Left ventricle myocardium inferior (tissue), 1 donor: Measurements from ENCODE around the gene CDK5RAP3. TPM values are rescaled to one million over a fixed set of nuclear protein-coding genes. Genes with fewer than 3 reads are reported as not detected.
A peak's percentile ranks its signal among the peaks of the same experiment; 100 is the strongest.

Experiments
- DNase-seq: peaks from one replicate; pipeline ENCODE4 v3.0.0-alpha.2; 2020
- H3K27ac ChIP-seq: fragments of 200-600 bp; replicated peaks from 2 replicates; pipeline ENCODE4 v1.8.0; 2021
- H3K27me3 ChIP-seq: fragments of 200-600 bp; 2 replicates; pipeline ENCODE4 v1.8.0; 2021; ENCODE audit warnings: low read depth
- H3K36me3 ChIP-seq: fragments of 200-600 bp; 2 replicates; pipeline ENCODE4 v1.8.0; 2021
- H3K4me1 ChIP-seq: fragments of 200-600 bp; 2 replicates; pipeline ENCODE4 v1.8.0; 2021
- H3K4me3 ChIP-seq: fragments of 200-600 bp; 2 replicates; pipeline ENCODE4 v1.8.0; 2021; ENCODE audit warnings: mild to moderate bottlenecking, moderate library complexity
- H3K9me3 ChIP-seq: fragments of 200-600 bp; replicated peaks from 2 replicates; pipeline ENCODE4 v1.8.0; 2021
- CTCF ChIP-seq: fragments of 200-600 bp; IDR thresholded peaks from 2 replicates; pipeline ENCODE4 v1.8.0; 2021; ENCODE audit warnings: antibody characterized with exemption, mild to moderate bottlenecking, borderline replicate concordance
- intact Hi-C: fragments of 100-400 bp; cut with micrococcal nuclease; formaldehyde crosslinking; loops from one replicate; pipeline ENCODE4 v1.11.0; 2022
- total RNA-seq: library from RNA; stranded (reverse); fragmentation: NEBNext Ultra II Directional; extraction: Animal tissue kit (Norgen Biotek cat#: 25700); gene quantifications from one replicate; pipeline ENCODE4 v1.2.1, GENCODE V29; 2021
- donor health status: DM: no; HTN: yes; CAD: no; lungs with severe emphysema.

CDK5RAP3 gene
- total RNA-seq, 1 donor from 2014 or later: 50.1 TPM

- Histone ChIP-seq H3K4me1 (peaks cover 13% of the 10 kb centered on the region), H3K36me3 (no peaks in the 10 kb centered on the region), H3K9me3 (no peaks in the 10 kb centered on the region), H3K27ac (peak overlapping the region; percentile 61), H3K4me3 (no peak overlapping the region), H3K27me3 (no peaks in the 10 kb centered on the region)
- no peak for DNase-seq
- TF ChIP-seq CTCF: no peak
- intact Hi-C loops: no loop called here
These were observed 31.5 kb downstream of the CDK5RAP3 start for GRCh38 chr17:48002266-48002915.

DNA sequence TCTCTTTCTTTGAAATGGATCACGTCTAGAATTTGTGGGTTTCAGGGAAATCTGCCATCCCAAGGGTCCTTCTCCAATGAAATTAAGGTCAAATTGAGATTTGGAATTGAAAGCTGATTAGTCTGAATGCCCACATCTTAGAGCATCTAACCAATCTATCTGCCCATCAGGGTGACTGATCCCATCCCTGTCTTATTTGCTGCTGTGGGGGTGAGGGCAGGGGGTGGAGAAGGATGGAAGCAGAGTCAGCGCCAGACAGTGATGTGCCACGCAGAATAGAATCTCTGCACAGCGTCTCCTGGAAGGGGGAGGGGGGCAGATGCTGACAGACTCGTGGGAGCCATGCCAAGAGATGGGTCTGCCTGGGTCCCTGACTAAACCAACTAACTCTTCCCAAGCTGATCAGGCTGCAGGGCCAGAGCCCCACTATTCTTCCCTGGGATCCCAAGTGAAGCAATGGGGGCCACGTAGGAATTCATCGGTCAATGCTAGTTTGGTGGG, 32.1 kb downstream of the CDK5RAP3 start:
- H3K27ac ChIP-seq: peak overlapping the region; percentile 61
- H3K4me1 ChIP-seq: peaks cover 13% of the 10 kb centered on the region
- H3K36me3 ChIP-seq: no peaks in the 10 kb centered on the region
- H3K9me3 ChIP-seq: no peaks in the 10 kb centered on the region
- no peak for DNase-seq
- intact Hi-C loops: no loop called here
- no peak for TF ChIP-seq CTCF
- peaks cover 2% of the 10 kb centered on the region for H3K27me3 ChIP-seq
- H3K4me3 ChIP-seq: no peak overlapping the region

- no peak for TF ChIP-seq CTCF
- intact Hi-C loops: no loop called here
These were observed 32.7 kb downstream of the CDK5RAP3 start for GRCh38 chr17:48003417-48004151.

GRCh38 chr17:48004983-48005382, 34.1 kb downstream of the CDK5RAP3 start:
- no peak for DNase-seq
- Histone ChIP-seq H3K27me3 (peaks cover 23% of the 10 kb centered on the region), H3K27ac (no peak overlapping the region), H3K36me3 (no peaks in the 10 kb centered on the region), H3K9me3 (no peaks in the 10 kb centered on the region), H3K4me1 (peaks cover 13% of the 10 kb centered on the region), H3K4me3 (no peak overlapping the region)
- intact Hi-C loops: no loop called here
- TF ChIP-seq CTCF: no peak

More at GRCh38 chr17:48003417-48004151, 32.7 kb downstream of the CDK5RAP3 start:
- H3K36me3 ChIP-seq: no peaks in the 10 kb centered on the region
- H3K27me3 ChIP-seq: peaks cover 9% of the 10 kb centered on the region
- H3K4me3 ChIP-seq: no peak overlapping the region
- no peak overlapping the region for H3K27ac ChIP-seq
- DNase-seq: no peak
- no peaks in the 10 kb centered on the region for H3K9me3 ChIP-seq
- H3K4me1 ChIP-seq: peaks cover 13% of the 10 kb centered on the region

DNA sequence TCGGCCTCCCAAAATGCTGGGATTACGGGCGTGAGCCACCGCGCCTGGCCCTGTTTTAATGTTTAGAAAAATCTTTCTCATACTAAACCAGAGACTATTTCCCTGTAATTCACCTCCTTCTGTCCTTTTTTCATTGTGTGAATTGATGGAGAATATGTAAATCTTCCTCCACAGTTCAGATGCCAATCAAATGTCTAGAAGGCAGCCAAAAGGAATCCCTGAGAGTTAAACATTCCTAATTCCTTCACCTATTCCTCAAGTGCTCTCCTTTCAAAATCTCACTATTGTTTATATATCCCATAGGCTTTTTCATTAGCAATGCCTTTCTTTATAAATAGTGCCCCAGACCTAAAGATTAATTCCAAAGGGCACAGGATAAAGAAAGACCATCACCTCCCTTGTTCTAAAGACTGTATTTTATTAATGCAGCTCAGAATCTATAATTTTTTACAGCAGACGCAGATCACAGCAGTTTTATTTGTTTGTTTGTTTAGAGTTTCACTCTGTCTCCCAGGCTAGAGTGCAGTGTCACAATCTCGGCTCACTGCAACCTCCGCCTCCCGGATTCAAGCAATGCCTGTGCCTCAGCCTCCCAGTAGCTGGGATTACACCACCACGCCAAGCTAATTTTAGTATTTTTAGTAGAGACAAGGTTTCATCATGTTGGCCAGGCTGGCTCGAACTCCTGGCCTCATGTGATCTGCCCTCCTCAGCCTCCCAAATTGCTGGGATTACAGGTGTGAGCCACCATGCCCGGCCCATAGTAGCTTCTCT, 36.2 kb downstream of the CDK5RAP3 start:
- Histone ChIP-seq H3K4me1 (peaks cover 19% of the 10 kb centered on the region), H3K36me3 (no peaks in the 10 kb centered on the region), H3K4me3 (no peak overlapping the region), H3K27me3 (peaks cover 44% of the 10 kb centered on the region), H3K9me3 (no peaks in the 10 kb centered on the region), H3K27ac (no peak overlapping the region)
- TF ChIP-seq CTCF: no peak
- no peak for DNase-seq
- intact Hi-C loops: no loop called here
